ENCODE results near the gene THAP11.

THAP11 gene

GRCh38 chr16:67878232-67878631 lies 36.1 kb downstream of the THAP11 start:
- TF ChIP-seq TEAD4 (IDR thresholded peaks at IDR 0.05) (no peak), NFIC (IDR thresholded peaks at IDR 0.05) (no peak), YY1 (IDR thresholded peaks at IDR 0.05; ENCODE audit: low read depth) (no peak), RAD21 (IDR thresholded peaks at IDR 0.05; ENCODE audit: low read depth) (no peak), USF1 (IDR thresholded peaks at IDR 0.05) (no peak), TAF1 (IDR thresholded peaks at IDR 0.05; ENCODE audit: low read depth) (no peak)

GRCh38 chr16:67878846-67879245 lies 36.7 kb downstream of the THAP11 start:
- no peak for TF ChIP-seq EP300 (IDR thresholded peaks at IDR 0.05; ENCODE audit: borderline replicate concordance)
- TF ChIP-seq TCF12 (IDR thresholded peaks at IDR 0.05; ENCODE audit: low read depth) = no peak
- no peak for TF ChIP-seq NFIC (IDR thresholded peaks at IDR 0.05)
- no peak for TF ChIP-seq CREB1 (IDR thresholded peaks at IDR 0.05; ENCODE audit: low read depth)

- TF ChIP-seq ZBTB7A (IDR thresholded peaks at IDR 0.05; ENCODE audit: low read depth) (no peak), FOXM1 (IDR thresholded peaks at IDR 0.05; ENCODE audit: borderline replicate concordance, low read depth) (no peak), USF1 (IDR thresholded peaks at IDR 0.05) (no peak), NFIC (IDR thresholded peaks at IDR 0.05) (no peak), EP300 (IDR thresholded peaks at IDR 0.05; ENCODE audit: borderline replicate concordance) (no peak), YY1 (IDR thresholded peaks at IDR 0.05; ENCODE audit: low read depth) (no peak), MAX (IDR thresholded peaks at IDR 0.05) (no peak), CREB1 (IDR thresholded peaks at IDR 0.05; ENCODE audit: low read depth) (no peak), REST (IDR thresholded peaks at IDR 0.05; ENCODE audit: low read depth) (no peak), TCF12 (IDR thresholded peaks at IDR 0.05; ENCODE audit: low read depth) (no peak), EGR1 (IDR thresholded peaks at IDR 0.05) (no peak), RAD21 (IDR thresholded peaks at IDR 0.05; ENCODE audit: low read depth) (no peak), TAF1 (IDR thresholded peaks at IDR 0.05; ENCODE audit: low read depth) (no peak), CEBPB (IDR thresholded peaks at IDR 0.05) (no peak), TEAD4 (IDR thresholded peaks at IDR 0.05) (no peak)
Measured at GRCh38 chr16:67879462-67879861, 37.3 kb downstream of the THAP11 start.

GRCh38 chr16:67879936-67880335 lies 37.8 kb downstream of the THAP11 start:
- TF ChIP-seq ZBTB7A (IDR thresholded peaks at IDR 0.05; ENCODE audit: low read depth) = no peak
- no peak for TF ChIP-seq YY1 (IDR thresholded peaks at IDR 0.05; ENCODE audit: low read depth)
- TF ChIP-seq EP300 (IDR thresholded peaks at IDR 0.05; ENCODE audit: borderline replicate concordance) = no peak
- no peak for TF ChIP-seq CREB1 (IDR thresholded peaks at IDR 0.05; ENCODE audit: low read depth)
- no peak for TF ChIP-seq RAD21 (IDR thresholded peaks at IDR 0.05; ENCODE audit: low read depth)
- TF ChIP-seq EGR1 (IDR thresholded peaks at IDR 0.05) = no peak
- no peak for TF ChIP-seq TAF1 (IDR thresholded peaks at IDR 0.05; ENCODE audit: low read depth)
- TF ChIP-seq CEBPB (IDR thresholded peaks at IDR 0.05) = no peak
- no peak for TF ChIP-seq TCF12 (IDR thresholded peaks at IDR 0.05; ENCODE audit: low read depth)
- no peak for TF ChIP-seq USF1 (IDR thresholded peaks at IDR 0.05)
- no peak for TF ChIP-seq FOXM1 (IDR thresholded peaks at IDR 0.05; ENCODE audit: borderline replicate concordance, low read depth)
- TF ChIP-seq MAX (IDR thresholded peaks at IDR 0.05) = no peak
- TF ChIP-seq NFIC (IDR thresholded peaks at IDR 0.05) = no peak
- TF ChIP-seq TEAD4 (IDR thresholded peaks at IDR 0.05) = no peak
- TF ChIP-seq REST (IDR thresholded peaks at IDR 0.05; ENCODE audit: low read depth) = no peak

GRCh38 chr16:67880584-67880983 lies 38.5 kb downstream of the THAP11 start:
- no peak for TF ChIP-seq EP300 (IDR thresholded peaks at IDR 0.05; ENCODE audit: borderline replicate concordance)
- no peak for TF ChIP-seq MAX (IDR thresholded peaks at IDR 0.05)
- no peak for TF ChIP-seq TCF12 (IDR thresholded peaks at IDR 0.05; ENCODE audit: low read depth)
- no peak for TF ChIP-seq YY1 (IDR thresholded peaks at IDR 0.05; ENCODE audit: low read depth)
- no peak for TF ChIP-seq REST (IDR thresholded peaks at IDR 0.05; ENCODE audit: low read depth)
- TF ChIP-seq ZBTB7A (IDR thresholded peaks at IDR 0.05; ENCODE audit: low read depth) = no peak
- no peak for TF ChIP-seq CEBPB (IDR thresholded peaks at IDR 0.05)
- no peak for TF ChIP-seq FOXM1 (IDR thresholded peaks at IDR 0.05; ENCODE audit: borderline replicate concordance, low read depth)
- TF ChIP-seq CREB1 (IDR thresholded peaks at IDR 0.05; ENCODE audit: low read depth) = no peak
- TF ChIP-seq USF1 (IDR thresholded peaks at IDR 0.05) = no peak
- TF ChIP-seq TEAD4 (IDR thresholded peaks at IDR 0.05) = no peak
- no peak for TF ChIP-seq TAF1 (IDR thresholded peaks at IDR 0.05; ENCODE audit: low read depth)
